H9 (cell line): ENCODE data around the gene CDH3. TPM values are rescaled to one million over a fixed set of nuclear protein-coding genes. Genes with fewer than 3 reads are reported as not detected.

Experiments used
- DNase-seq: peaks from one replicate; pipeline ENCODE4 v3.0.0-alpha.2; 2017
- H2AFZ ChIP-seq: one replicate; pipeline ENCODE4 v1.6.1; 2013; ENCODE audit warnings: mild to moderate bottlenecking, low read length, control low read depth, moderate library complexity
- H2AK5ac ChIP-seq: 2 replicates; pipeline ENCODE4 v1.6.1; 2013; ENCODE audit warnings: low read length, control low read depth, mixed read lengths; ENCODE audit not compliant: insufficient read length
- H2BK120ac ChIP-seq: one replicate; pipeline ENCODE4 v1.6.1; 2013; ENCODE audit warnings: low read depth, mild to moderate bottlenecking, low read length, control low read depth, inconsistent platforms; ENCODE audit not compliant: poor library complexity, severe bottlenecking
- H2BK12ac ChIP-seq: 2 replicates; pipeline ENCODE4 v1.6.1; 2013; ENCODE audit warnings: low read length, control low read depth, mixed read lengths, low read depth; ENCODE audit not compliant: insufficient read length
- H2BK15ac ChIP-seq: 2 replicates; pipeline ENCODE4 v1.6.1; 2013; ENCODE audit warnings: low read depth, low read length, control low read depth
- H2BK20ac ChIP-seq: one replicate; pipeline ENCODE4 v1.6.1; 2013; ENCODE audit warnings: low read depth, mild to moderate bottlenecking, low read length, control low read depth, inconsistent platforms; ENCODE audit not compliant: poor library complexity, severe bottlenecking
- H2BK5ac ChIP-seq: 2 replicates; pipeline ENCODE4 v1.6.1; 2013; ENCODE audit warnings: low read length, control low read depth, mixed read lengths; ENCODE audit not compliant: insufficient read length
- H3K14ac ChIP-seq: 2 replicates; pipeline ENCODE4 v1.6.1; 2013; ENCODE audit warnings: low read length, control low read depth; ENCODE audit not compliant: insufficient read depth
- H3K18ac ChIP-seq: 2 replicates; pipeline ENCODE4 v1.6.1; 2013; ENCODE audit warnings: low read depth, mild to moderate bottlenecking, mixed read lengths, low read length, control low read depth; ENCODE audit not compliant: insufficient read length
- H3K23ac ChIP-seq: 2 replicates; pipeline ENCODE4 v1.6.1; 2013; ENCODE audit warnings: low read length, control low read depth, mixed read lengths, low read depth; ENCODE audit not compliant: insufficient read length
- H3K23me2 ChIP-seq: 2 replicates; pipeline ENCODE4 v1.6.1; 2013; ENCODE audit warnings: low read depth, mild to moderate bottlenecking, mixed read lengths, low read length, control low read depth; ENCODE audit not compliant: insufficient read length, poor library complexity, severe bottlenecking
- H3K27ac ChIP-seq: 2 replicates; pipeline ENCODE4 v1.5.1; 2013; ENCODE audit warnings: low read length, control low read depth, mixed read lengths, low read depth; ENCODE audit not compliant: insufficient read length
- H3K27me3 ChIP-seq: 2 replicates; pipeline ENCODE4 v1.6.1; 2013; ENCODE audit warnings: low read length, control low read depth, inconsistent platforms; ENCODE audit not compliant: insufficient read depth
- H3K4ac ChIP-seq: 2 replicates; pipeline ENCODE4 v1.6.1; 2013; ENCODE audit warnings: low read depth, mild to moderate bottlenecking, control low read depth, inconsistent platforms, low read length, moderate library complexity
- H3K4me1 ChIP-seq: 2 replicates; pipeline ENCODE4 v1.6.1; 2013; ENCODE audit warnings: low read length, control low read depth, inconsistent platforms; ENCODE audit not compliant: insufficient read depth
- H3K4me2 ChIP-seq: 2 replicates; pipeline ENCODE4 v1.6.1; 2013; ENCODE audit warnings: low read length, control low read depth, mixed read lengths; ENCODE audit not compliant: insufficient read length, insufficient read depth
- H3K56ac ChIP-seq: 2 replicates; pipeline ENCODE4 v1.6.1; 2013; ENCODE audit warnings: low read depth, mild to moderate bottlenecking, mixed read lengths, low read length, control low read depth; ENCODE audit not compliant: insufficient read length
- H3K79me1 ChIP-seq: 2 replicates; pipeline ENCODE4 v1.6.1; 2013; ENCODE audit warnings: low read depth, mild to moderate bottlenecking, moderate library complexity, low read length, control low read depth, inconsistent platforms; ENCODE audit not compliant: insufficient read depth, poor library complexity, severe bottlenecking
- H3K79me2 ChIP-seq: 2 replicates; pipeline ENCODE4 v1.6.1; 2013; ENCODE audit warnings: low read length, control low read depth, inconsistent platforms; ENCODE audit not compliant: insufficient read depth
- H3K9ac ChIP-seq: 2 replicates; pipeline ENCODE4 v1.6.1; 2013; ENCODE audit warnings: low read length, control low read depth, mixed read lengths; ENCODE audit not compliant: insufficient read length; ENCODE audit errors: extremely low read depth
- H3K9me3 ChIP-seq: one replicate; pipeline ENCODE4 v1.6.1; 2013; ENCODE audit warnings: low read depth, low read length, inconsistent platforms; ENCODE audit not compliant: control insufficient read depth
- H3T11ph ChIP-seq: one replicate; pipeline ENCODE4 v1.6.1; 2013; ENCODE audit warnings: mild to moderate bottlenecking, low read length, control low read depth, inconsistent platforms
- H4K20me1 ChIP-seq: one replicate; pipeline ENCODE4 v1.6.1; 2013; ENCODE audit not compliant: control insufficient read depth, insufficient read length, insufficient read depth
- H4K5ac ChIP-seq: 2 replicates; pipeline ENCODE4 v1.6.1; 2013; ENCODE audit warnings: low read depth, mild to moderate bottlenecking, mixed read lengths, low read length, control low read depth; ENCODE audit not compliant: insufficient read length
- H4K8ac ChIP-seq: replicated peaks from 2 replicates; pipeline ENCODE4 v1.6.1; 2013; ENCODE audit warnings: low read length, control low read depth, mixed read lengths, low read depth; ENCODE audit not compliant: insufficient read length
- H4K91ac ChIP-seq: 2 replicates; pipeline ENCODE4 v1.6.1; 2013; ENCODE audit warnings: low read depth, mild to moderate bottlenecking, moderate library complexity, mixed read lengths, low read length, control low read depth; ENCODE audit not compliant: insufficient read length
- H3K27ac Mint-ChIP-seq, 3 experiments: 2 replicates in 2 of 3; 3 replicates in 1 of 3; pipeline ENCODE4 v1.8.0; 2020 to 2021; ENCODE audit warnings: mixed read lengths in 3 of 3, mild to moderate bottlenecking in 1 of 3, moderate library complexity in 1 of 3
- H3K27me3 Mint-ChIP-seq: 2 replicates; pipeline ENCODE4 v1.8.0; 2021; ENCODE audit warnings: low read depth, mild to moderate bottlenecking, moderate library complexity, mixed read lengths
- H3K36me3 Mint-ChIP-seq, 3 experiments: 2 replicates in 2 of 3; 3 replicates in 1 of 3; pipeline ENCODE4 v1.8.0; 2020 to 2021; ENCODE audit warnings: low read depth in 3 of 3, mixed read lengths in 3 of 3; ENCODE audit not compliant: insufficient read depth in 1 of 3
- H3K4me1 Mint-ChIP-seq, 2 experiments: 2 replicates each; pipeline ENCODE4 v1.8.0; 2020; ENCODE audit warnings: mixed read lengths in 2 of 2
- H3K4me3 Mint-ChIP-seq, 2 experiments: 2 replicates in 1 of 2; 3 replicates in 1 of 2; pipeline ENCODE4 v1.8.0; 2020 to 2021; ENCODE audit warnings: mild to moderate bottlenecking in 2 of 2, mixed read lengths in 2 of 2, moderate library complexity in 1 of 2
- H3K9me3 Mint-ChIP-seq, 2 experiments: 2 replicates in 1 of 2; 3 replicates in 1 of 2; pipeline ENCODE4 v1.8.0; 2020; ENCODE audit warnings: mild to moderate bottlenecking in 2 of 2, mixed read lengths in 2 of 2, moderate library complexity in 1 of 2
- WGBS: extraction: QIAGEN DNeasy Blood & Tissue Kit; methylation state at CpG from one replicate; pipeline ENCODE4 v1.1.7; 2013; ENCODE audit warnings: missing lambda C conversion rate, low lambda C conversion rate, mixed read lengths; ENCODE audit not compliant: insufficient read length; ENCODE audit errors: extremely low coverage; 5-methylcytosine and 5-hydroxymethylcytosine counted together
- total RNA-seq: library from RNA; stranded (reverse); gene quantifications from 2 replicates; pipeline ENCODE4 v1.2.1, GENCODE V29; 2021
- TF ChIP-seq, protein P1 (sequence below): fragments of 200-600 bp; sonication (generic); conservative IDR thresholded peaks from 3 replicates; pipeline ENCODE4 v1.8.0; 2021; ENCODE audit warnings: antibody characterized with exemption, mild to moderate bottlenecking

Gene CDH3
- total RNA-seq, 1 experiment from 2014 or later, result 97.2 TPM

DNA sequence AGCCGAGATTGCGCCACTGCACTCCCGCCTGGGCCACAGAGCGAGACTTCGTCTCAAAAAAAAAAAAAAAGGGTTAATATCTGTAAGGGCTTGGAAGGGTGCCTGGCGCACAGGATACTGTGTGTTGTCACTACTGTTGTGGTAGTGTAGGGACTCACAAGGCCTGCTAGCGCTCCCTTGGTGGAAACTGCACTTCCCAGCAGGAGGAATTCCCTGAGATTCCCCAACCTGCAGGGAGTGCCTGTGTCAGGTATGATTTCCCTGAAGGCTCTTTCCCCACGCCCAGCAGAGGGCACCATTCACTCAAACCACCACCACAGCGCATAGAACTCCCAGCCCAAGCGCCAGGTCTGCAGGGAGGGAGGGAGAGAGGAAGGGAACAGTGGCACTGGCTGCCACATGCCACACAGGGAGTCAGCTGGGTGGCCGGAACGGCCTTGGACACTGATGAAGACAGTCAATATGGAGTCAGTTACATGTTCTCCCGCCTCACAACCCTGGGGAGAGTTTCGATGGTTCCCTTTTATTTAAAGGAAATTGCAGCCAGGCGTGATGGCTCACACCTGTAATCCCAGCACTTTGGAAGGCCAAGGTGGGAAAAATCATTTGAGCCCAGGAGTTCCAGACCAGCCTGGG is 59.2 kb downstream of the CDH3 start:
- Histone ChIP-seq H3K79me1 (no peaks in the 10 kb centered on the region), H3K9ac (no peak overlapping the region), H3K23ac (no peak overlapping the region), H3K79me2 (no peaks in the 10 kb centered on the region), H3K14ac (no peak overlapping the region), H2BK20ac (no peak overlapping the region), H2BK15ac (no peak overlapping the region), H2BK5ac (no peak overlapping the region), H3K18ac (no peak overlapping the region), H2BK120ac (no peak overlapping the region), H2AK5ac (no peak overlapping the region), H3K27ac (no peak overlapping the region), H3K9me3 (no peaks in the 10 kb centered on the region), H3T11ph (no peak overlapping the region), H3K4me1 (no peaks in the 10 kb centered on the region), H2AFZ (no peak overlapping the region), H3K56ac (no peak overlapping the region), H4K91ac (no peak overlapping the region), H4K20me1 (no peaks in the 10 kb centered on the region), H4K8ac (no peak overlapping the region), H3K23me2 (no peaks in the 10 kb centered on the region), H4K5ac (no peak overlapping the region), H3K4ac (no peak overlapping the region), H2BK12ac (no peak overlapping the region), H3K27me3 (no peaks in the 10 kb centered on the region), H3K4me2 (no peak overlapping the region)
- peak; percentile 94 for DNase-seq
- Mint-ChIP-seq H3K36me3 (peaks cover 0 to 11% (median 0%) of the 10 kb centered on the region in 3 experiments; a peak in 4 of 7 replicates), H3K4me1 (peaks cover 7 to 9% of the 10 kb centered on the region in 2 experiments), H3K27me3 (no peaks in the 10 kb centered on the region), H3K4me3 (no peak overlapping the region; a peak in 1 of 5 replicates), H3K27ac (peak overlapping the region in 1 of 3 experiments; percentile 70; a peak in 2 of 7 replicates), H3K9me3 (no peaks in the 10 kb centered on the region)
- TF ChIP-seq, protein P1, sequence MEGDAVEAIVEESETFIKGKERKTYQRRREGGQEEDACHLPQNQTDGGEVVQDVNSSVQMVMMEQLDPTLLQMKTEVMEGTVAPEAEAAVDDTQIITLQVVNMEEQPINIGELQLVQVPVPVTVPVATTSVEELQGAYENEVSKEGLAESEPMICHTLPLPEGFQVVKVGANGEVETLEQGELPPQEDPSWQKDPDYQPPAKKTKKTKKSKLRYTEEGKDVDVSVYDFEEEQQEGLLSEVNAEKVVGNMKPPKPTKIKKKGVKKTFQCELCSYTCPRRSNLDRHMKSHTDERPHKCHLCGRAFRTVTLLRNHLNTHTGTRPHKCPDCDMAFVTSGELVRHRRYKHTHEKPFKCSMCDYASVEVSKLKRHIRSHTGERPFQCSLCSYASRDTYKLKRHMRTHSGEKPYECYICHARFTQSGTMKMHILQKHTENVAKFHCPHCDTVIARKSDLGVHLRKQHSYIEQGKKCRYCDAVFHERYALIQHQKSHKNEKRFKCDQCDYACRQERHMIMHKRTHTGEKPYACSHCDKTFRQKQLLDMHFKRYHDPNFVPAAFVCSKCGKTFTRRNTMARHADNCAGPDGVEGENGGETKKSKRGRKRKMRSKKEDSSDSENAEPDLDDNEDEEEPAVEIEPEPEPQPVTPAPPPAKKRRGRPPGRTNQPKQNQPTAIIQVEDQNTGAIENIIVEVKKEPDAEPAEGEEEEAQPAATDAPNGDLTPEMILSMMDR, result peak; percentile 91
- no CpG with 5 or more reads among the region's 15 CpGs for WGBS
